ENCODE measurements around the gene LAMB4.
"Not testable (repeated sequence)": the region's sequence is repeated elsewhere in the genome, so short reads cannot be mapped to it uniquely, and the experiment has no call there.

The LAMB4 gene

DNA sequence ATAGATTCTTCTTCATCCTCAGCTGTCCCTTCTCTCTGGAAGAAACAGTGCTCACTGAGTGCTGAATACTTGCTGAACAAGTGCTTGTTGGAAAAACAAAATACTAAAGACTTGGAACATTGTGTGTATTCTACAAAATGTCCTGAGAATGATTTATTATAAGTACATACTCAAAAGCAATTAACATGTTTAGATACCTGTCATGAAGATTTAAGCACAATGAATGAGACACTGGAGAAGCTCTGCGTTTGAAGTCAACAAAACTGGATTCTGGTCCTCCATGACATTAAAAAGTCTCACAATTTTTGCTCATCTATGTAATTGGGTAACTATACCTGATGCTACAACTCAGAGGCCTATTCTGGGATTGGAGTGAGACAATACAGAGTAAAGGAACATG lies 92.4 kb downstream of the LAMB4 start:
- DNase-seq = no peak

DNA sequence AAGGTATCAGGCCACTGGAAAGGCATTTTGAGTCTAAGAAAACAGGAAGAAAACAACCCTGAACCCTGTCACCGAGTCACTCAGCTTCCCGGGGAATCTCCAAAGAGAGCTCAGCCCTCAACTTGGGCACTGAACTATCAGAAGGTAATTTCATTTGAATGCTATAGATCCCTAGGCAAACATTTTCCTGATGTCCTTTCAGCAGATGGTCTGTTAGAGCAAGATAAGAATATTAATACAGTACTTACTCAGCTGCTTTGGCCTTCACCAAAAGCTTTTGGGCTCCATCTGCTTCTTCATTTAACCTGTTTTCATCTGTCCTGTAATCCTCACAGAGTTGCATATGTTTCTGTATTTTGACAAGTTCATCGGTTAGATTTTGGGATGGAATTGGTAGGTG lies 93.0 kb downstream of the LAMB4 start:
- DNase-seq = no peak

DNA sequence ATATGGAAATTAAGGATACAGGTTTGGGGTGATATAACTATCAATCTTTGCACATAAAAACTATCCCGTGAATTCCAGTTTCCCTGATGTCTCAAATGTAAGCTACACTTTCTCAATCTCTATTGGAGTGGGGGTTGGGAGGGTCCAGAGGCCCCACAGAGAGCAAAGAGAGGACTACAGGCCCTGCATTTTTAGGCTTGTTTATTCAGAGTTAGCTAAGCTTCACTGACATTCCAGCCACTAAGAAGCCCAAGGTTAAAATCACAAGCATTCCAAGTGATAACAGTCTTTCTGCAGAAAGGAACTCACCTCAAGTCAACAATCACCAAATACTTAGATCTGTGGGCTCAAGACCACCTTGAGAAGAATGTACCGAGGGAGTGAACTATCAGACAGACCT lies 95.6 kb downstream of the LAMB4 start:
- DNase-seq = no peak

DNA sequence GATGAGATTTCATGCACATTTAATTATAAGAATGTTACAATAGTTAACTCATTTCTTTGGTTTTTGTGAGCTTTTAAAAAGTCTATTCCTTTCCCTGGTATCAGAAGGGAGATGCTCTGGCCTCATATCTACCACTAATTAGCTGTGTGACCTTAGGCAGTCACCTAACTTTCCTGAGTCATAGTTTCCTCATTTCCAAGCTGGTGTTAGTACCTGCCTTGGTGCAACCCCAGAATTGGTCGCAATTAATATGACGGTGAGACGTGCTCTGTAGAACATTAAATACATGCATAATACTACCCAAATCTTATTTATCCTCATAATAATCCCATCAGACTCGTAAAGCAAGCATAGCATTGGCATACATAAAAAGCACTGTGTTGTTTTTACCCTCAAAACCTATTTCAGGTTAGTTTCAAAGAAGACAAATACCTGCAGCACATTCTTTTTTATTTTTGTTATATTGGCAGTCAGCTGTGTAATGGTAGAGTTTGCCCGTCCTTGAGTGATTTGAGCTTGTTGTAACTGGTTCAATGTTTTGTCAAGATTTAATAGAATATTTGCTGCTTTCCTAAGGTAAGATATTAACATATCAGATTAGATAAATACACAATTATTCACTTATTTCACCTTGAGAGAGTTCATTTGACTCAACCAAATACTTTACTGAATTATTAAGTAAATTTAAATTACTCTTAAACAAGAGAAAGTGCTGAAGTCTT lies 96.2 kb downstream of the LAMB4 start:
- no peak for DNase-seq

DNA sequence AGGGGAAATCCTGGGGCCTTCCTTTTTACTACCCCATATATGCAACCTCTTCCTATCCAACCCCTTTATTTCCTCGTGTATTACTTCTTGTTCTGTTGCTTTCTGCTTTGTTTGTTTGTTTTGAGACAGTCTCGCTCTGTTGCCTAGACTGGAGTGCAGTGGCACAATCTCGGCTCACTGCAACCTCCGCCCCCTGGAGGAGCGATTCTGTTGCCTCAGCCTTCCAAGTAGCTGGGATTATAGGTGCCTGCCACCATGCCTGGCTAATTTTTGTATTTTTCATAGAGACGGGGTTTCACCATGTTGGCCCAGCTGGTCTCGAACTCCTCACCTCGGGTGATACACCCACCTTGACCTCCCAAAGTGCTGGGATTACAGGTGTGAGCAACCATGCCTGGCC lies 96.9 kb downstream of the LAMB4 start:
- DNase-seq = not testable (repeated sequence)

DNA sequence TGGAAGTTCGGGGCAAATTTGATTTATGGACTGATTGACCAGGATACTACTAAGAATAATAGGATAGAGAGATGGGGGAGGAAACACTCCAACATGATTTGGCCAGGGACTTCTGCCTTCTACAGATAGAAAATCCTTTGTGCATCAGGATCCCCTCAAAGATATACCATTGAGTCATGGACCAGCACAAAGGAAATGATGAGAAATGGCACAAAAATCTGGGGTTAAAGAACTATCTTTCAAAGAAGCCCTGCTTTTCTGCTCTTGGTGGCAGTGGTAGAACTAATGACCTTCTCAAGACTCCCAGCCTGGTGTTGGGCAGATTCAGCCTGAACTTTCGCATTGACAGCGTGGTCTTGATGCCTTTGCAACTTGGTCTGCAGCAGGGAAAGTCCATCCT lies 99.6 kb downstream of the LAMB4 start:
- DNase-seq = no peak

DNA sequence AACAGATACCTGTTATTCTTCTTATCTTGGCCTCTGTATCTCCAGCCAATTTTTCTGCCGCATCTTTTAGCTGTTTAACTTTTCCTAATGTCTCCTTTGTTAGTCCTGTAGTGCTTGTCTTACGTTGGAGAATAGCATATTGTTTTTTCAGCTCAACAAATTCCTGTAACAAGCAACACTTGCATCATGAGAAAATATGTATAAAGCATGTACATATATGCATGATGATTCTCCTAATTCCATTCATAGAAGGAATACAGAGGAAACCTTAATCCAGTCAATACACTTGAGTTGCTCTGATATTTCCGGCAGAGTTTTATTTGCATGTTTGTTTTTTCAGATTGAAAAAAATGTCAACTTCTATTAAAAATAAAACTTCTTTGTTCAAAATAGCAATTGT lies 101.1 kb downstream of the LAMB4 start:
- DNase-seq = no peak

DNA sequence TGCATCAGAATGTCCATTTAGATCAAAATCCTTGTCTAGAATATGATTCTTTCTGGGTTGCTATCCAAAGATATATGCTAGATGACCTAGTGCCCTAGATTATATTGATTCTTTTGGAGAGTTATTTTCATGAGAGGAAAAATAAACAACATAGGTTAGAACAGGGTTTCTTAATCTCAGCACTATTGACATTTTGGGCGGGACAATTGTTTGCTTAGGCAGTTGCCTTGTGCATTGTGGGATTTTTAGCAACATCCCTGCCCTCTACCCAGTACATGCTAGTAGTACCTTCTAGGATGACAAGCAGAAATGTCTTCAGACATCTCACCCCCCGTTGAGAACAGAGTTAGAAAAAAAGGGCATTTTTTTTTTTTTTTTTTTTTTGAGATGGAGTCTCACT lies 102.0 kb downstream of the LAMB4 start:
- no peak for DNase-seq

DNA sequence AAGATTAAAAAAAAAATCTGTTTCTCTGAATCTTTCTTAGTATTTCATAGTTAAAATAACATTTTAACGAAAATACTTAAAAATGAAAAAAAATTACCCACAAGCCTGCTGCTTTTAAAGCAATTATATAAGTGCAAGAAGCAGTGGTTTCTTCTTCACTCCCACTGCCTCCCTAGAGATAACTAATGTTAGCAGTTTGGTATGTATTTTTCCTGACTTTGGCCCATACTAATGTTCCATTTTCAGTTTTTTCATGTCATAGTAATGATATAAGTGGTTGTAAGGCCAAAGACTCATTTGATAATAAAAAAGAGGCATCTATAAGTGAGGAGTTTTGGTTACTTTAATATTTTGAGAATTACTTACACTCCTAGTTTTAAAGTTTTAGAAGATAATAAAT lies 102.9 kb downstream of the LAMB4 start:
- DNase-seq = no peak

DNA sequence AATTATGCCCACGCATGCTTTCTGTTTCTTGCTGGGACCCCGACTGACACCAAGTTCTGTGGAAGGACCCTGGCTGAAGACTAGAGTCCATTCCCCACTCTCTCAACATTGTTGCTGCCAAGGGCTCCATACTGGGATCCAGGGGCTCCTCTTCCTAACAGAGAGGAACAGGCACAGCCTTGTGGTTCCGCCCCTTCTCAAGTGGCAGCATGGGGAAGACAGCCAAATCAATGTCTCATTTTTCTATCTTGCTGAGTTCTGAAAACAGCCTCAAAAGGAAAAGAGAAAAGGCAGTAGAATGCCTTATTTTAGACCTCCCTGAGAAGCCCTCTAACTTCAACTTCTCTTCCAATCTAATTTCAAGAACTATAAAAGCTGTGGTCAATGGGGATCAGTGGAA lies 103.5 kb downstream of the LAMB4 start:
- DNase-seq = no peak

DNA sequence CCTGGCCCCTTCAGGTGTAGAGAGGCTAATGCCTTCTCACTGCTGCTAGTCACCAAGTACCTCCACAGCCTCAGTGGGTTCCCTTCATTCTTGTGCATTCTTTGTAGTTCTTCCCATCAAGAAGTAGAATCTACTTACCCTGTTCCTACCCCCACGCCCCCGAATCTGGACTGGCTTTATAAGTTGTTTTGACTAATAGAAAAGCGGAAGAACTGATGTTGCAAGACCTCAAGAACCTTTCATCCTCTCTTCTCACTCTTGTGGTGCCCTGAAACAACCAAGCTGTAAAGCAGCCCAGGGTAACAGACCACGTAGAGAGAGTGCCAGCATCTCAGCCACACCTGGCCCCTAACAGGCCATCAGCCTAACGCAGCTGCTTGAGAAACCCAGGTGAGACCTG lies 104.0 kb downstream of the LAMB4 start:
- DNase-seq = no peak

DNA sequence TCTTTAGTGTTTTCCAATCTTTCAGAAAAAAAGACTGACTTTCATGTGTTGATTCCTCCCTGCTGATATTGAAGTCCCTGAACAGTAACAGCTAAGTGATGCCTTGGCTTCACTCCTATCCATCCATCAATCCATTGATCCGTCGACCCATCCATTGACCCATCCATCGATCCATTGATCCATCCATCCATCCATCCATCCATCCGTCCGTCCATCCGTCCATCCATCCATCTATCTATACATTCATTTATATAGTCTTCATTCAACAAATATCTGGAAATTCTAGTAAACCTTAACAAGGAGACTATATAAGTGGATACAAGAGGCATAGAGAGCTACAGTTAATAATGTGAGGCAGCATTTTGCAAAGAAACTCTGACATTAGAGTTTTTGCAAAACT lies 105.6 kb downstream of the LAMB4 start:
- DNase-seq = no peak

DNA sequence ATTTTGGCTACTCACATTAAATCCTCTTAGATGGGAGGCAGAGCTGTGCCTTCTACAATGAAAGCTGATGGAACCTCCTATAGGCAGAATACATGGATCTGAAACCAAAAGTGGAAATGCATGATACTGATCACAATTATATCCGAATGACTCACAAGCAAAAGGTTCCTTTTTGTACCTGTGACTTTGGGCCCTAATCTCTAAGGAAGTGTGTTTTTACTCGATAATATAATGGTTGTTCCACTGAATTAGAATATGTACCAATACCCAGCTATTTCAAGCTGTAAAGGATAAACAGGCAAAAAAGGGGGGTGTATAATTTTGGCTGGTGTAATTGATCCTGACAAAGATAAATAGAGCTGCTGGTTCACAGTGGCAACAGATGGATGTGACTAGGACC lies 109.6 kb downstream of the LAMB4 start:
- DNase-seq = no peak

DNA sequence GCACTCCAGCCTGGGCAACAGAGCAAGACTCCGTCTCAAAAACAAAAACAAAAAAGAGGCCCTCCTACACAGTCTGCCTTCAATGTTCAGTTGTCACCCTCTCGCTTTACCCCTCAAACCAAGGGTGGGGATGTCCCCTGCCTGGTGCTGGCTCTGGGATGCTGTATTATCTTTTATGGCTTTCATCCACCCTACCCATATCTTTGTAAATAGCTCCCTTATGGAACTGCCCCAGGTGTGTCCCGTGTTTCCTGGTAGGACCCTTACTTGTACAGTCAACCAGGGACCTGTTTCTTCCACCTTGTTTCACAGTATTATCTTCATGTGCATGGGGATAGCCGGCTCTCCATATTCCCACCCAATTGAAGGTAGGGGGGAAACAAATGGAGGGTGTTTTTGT lies 111.5 kb downstream of the LAMB4 start:
- no peak for DNase-seq

DNA sequence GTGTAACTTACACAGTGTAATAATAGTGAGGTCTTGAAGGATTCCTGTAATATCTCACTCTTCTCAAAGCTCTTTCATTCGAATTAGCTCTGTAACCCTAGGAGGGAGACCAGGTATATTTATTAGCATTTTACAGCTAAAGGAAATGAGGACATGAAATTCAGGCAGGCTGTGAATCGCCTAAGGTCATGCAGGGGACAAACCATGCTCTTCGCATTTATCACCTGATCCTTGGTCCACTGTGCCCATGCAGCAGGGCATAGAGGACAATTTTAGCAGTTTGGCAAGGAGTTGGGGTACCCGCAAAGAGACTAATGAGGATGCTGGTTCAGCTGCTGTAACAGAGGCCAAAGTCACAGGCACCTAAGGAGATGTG lies 112.4 kb downstream of the LAMB4 start:
- DNase-seq = no peak

DNA sequence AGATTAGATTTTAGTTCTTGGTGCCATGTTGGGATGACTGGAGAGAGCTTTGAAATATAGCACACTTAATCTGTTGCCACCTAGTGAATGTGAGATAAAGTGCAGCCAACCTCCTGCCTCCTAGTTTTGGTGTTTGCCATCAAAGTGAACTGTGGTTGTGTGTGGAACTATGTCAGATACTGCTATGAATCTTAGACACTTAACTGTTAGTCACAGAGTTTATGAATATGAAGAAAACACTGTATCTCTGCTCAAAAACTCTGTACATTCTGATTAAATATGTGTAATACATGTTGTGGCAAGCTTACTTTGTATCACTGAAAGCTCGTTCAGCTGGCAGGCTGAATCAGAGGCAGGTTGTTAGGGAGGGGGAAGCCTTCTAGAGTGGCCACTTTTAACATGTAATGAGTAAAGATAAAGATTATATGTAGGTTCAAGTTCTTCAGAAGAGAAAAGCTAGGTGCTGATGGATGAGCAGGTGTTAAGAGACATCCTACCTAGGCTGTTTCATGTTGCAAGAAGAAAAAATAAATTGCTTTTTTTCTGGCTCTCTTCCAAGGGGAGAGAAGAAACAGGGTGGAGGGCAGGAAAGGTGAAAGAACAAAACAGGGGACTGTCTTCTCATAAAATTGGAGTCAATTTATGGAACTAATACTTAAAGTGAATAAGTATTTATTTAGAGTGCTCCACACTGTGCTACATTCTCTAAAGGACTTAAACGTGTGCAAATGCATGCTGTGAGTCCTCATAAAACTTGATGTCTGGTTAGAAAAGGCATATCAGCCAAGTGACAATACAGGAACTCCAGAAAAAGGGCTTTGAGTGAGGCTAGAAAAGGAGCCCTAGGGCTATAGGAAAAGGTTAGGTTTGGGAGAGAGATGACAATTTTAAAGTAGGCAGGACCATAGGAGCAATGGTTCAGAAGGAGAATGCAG lies 113.1 kb downstream of the LAMB4 start:
- DNase-seq = no peak

DNA sequence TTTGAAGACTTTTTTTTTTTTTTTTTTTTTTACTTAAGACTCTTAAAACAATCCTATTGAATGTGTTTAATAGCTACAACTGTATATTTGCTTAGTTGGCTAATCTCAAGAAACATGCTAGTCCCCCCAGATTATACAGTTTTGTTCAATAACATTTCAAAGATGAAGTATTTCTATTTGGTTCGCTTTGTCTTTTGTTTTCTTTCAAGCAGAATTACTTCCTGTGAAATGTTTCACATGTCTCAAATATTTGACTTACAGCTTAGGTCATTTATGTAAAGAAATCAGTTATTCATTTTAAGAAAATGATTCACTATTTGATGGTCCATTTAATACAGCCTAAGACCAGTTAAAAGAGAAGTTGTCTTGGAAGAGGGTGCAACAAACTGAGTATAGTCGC lies 114.4 kb downstream of the LAMB4 start:
- DNase-seq = no peak

DNA sequence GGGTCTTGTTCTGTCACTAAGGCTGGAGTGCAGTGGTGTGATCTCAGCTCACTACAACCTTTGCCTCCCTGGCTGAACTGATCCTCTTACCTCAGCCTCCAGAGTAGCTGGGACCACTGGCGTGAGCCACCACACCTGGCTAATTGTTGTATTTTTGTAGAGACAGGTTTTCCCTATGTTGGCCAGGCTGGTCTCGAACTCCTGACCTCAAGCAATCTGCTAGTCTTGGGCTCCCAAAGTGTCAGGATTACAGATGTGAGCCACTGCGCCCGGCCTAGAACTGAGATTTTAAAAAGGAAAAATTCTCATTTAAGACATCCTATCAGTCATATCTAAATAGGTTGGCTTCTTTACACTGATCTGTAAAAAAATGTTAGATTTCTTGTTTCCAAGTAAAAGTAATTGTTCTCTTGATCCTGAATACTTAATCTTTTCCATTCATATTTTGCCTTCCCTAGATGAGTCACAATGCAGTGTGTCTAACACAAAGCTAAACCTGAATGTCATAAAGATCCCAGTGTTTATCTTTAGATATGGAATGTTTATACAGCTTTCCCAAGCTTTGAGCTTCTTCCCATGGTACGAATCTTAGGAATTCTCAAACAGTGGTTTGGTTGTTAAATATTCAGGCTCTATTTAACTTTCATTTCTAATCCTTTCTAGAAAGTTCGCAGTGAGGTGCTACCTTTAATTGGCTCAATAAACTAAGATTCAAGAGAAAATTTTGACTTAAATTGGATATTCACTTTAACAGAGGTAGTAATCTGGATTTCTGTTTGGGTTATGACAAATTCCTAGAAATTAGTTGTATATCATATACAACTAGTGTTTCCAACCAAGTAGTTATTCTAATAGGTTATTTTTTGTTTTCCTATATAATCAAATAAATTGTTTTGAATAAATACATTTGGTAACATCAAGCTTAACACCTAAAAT lies 115.1 kb downstream of the LAMB4 start:
- DNase-seq = no peak

DNA sequence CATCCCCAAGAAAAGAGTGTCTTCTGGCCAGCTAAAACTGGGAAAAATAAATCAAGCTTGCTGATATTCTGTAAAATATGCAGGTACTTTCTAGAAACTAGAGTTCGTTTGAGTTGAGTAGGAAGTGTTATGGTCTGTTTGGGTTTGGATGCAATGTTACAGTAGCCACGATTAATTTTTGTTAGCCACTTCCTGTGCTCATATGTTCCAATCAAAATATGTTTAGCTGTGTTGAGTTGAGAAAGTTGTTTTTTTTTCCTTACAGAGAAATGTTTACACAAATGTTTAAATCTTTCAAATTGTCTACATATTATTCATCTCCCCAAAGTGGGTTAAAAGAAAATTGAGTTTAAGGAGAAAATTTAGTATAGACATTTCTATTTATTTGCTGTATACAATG lies 115.9 kb downstream of the LAMB4 start:
- no peak for DNase-seq

DNA sequence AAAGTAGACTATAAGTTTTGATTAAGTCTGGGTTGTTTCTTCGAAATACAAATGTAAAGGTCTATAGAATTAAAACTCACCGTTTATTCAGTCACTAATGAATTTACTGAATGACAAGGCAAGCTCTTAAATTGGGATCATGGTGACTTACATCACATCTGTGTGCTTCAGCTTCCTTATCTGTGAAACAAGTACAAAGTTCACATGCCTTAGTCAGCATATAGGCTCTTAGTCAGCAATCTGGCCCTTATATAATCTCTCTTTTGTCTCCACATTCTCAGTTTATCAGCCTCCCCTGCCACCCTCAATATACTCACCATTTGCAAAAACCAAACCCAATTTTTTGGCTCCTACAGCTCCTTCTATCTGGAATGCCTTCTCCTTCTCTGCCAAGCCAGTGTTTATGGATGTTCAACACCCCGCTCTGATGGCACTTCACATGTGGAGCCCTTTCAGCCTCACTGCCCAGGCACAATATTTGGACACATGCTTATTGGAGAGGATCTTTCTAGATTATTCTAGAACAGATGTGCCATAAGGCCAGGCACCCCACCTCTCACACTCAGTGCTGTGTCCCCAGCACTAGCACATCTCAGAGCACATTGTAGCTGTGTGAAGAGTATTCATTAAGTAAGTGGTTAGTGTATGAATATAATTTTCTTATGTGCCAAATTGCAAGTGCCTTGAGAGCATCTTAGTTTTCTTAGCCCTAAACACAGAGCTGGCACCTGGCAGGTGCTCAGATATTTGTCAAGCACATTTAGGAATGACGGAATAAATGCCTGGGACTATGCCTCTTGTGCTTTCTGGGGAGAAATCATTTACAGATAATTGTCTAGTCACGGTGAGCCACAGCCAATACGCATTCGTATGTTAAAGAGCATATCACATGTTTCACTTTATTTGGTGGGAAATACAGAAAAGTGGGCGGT lies 117.4 kb downstream of the LAMB4 start:
- DNase-seq = no peak

DNA sequence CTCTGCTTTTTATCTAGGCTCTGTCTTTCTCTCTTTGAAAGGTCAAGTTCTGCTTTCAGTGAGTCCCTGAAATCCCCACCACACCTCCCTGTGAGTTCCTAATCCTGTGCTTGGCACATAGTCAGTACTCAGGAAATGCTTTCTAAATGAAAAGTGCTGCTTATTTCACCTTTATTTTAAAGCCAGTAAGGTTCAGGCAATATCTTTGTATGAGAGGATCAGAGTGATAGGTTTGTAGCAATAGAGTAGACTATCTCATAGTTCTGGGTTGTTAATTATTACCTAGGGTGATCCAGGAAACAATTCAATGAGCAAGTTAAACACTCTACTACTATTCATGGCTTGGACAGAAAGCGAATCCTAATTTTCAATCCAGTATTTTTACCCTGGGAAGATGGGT lies 119.8 kb downstream of the LAMB4 start:
- no peak for DNase-seq

DNA sequence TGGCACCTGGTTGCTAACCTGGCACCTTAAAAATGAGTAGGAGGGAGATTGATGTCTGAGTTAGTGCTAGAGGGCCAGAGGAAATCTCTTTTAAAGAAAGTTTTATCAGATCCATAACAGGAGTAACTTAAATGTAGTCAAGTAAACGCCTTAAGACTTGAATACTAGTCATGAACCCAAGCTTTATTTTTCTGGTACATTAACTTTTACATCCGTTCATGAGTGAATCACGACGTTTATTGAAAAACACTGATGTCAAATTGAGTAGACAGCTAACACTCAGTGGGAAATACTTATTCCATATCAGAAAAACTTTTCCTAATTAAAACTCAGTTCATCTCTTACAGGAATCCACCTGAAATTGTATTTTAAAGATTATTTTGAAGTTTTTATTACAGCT lies 120.3 kb downstream of the LAMB4 start:
- no peak for DNase-seq

Measured in NK-92 treated with Interleukin-12 subunit alpha and Interleukin-12 subunit beta, amount 100 ng/mL, for 24 hours (cell line).